Measurements from ENCODE around the gene CCDC9.

GRCh38 chr19:47310323-47310722, 54.0 kb downstream of the CCDC9 start:
- TF ChIP-seq YY1 (IDR thresholded peaks at IDR 0.05; ENCODE audit: insufficient read depth, insufficient read length), result no peak
- TF ChIP-seq ZNF274 (IDR thresholded peaks at IDR 0.05; ENCODE audit: low read depth, low read length), result no peak
- TF ChIP-seq SUZ12 (IDR thresholded peaks at IDR 0.05; ENCODE audit: extremely low read depth, insufficient read depth, insufficient read length), result no peak
